AG10803 (cell line): ENCODE measurements around the gene PDZD4.

Source experiments
- DNase-seq: peaks from one replicate; pipeline ENCODE4 v3.0.0; 2010; ENCODE audit warnings: low read depth
- H3K4me3 ChIP-seq: 2 replicates; pipeline ENCODE4 v1.5.1; 2011; ENCODE audit warnings: mild to moderate bottlenecking, low read length, control low read depth
- TF ChIP-seq, protein P1 (sequence below): conservative IDR thresholded peaks from 2 replicates; pipeline ENCODE4 v1.5.1; 2011; ENCODE audit warnings: mild to moderate bottlenecking, low read length, control low read depth, inconsistent platforms

PDZD4 gene

DNA sequence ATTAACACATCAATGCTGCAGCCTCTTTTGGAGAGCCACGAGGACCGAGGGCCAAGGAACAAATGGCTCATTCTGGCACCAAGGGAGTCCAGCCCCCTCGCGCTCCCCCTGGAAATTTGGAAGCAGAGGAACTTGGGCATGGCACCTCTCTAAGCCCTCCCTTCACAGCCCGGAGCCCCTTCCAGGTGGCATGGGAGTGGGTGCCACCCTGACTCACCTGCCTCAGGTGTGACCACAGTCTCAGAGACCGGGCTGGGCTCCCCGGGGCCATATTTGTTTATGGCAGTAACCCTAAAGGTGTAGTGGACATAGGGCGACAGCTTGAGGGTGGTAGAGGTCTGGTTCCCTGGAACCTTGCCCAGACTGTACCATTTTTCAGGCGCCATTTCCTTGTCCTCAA lies 36.8 kb upstream of the PDZD4 start:
- TF ChIP-seq, protein P1, sequence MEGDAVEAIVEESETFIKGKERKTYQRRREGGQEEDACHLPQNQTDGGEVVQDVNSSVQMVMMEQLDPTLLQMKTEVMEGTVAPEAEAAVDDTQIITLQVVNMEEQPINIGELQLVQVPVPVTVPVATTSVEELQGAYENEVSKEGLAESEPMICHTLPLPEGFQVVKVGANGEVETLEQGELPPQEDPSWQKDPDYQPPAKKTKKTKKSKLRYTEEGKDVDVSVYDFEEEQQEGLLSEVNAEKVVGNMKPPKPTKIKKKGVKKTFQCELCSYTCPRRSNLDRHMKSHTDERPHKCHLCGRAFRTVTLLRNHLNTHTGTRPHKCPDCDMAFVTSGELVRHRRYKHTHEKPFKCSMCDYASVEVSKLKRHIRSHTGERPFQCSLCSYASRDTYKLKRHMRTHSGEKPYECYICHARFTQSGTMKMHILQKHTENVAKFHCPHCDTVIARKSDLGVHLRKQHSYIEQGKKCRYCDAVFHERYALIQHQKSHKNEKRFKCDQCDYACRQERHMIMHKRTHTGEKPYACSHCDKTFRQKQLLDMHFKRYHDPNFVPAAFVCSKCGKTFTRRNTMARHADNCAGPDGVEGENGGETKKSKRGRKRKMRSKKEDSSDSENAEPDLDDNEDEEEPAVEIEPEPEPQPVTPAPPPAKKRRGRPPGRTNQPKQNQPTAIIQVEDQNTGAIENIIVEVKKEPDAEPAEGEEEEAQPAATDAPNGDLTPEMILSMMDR = no peak

DNA sequence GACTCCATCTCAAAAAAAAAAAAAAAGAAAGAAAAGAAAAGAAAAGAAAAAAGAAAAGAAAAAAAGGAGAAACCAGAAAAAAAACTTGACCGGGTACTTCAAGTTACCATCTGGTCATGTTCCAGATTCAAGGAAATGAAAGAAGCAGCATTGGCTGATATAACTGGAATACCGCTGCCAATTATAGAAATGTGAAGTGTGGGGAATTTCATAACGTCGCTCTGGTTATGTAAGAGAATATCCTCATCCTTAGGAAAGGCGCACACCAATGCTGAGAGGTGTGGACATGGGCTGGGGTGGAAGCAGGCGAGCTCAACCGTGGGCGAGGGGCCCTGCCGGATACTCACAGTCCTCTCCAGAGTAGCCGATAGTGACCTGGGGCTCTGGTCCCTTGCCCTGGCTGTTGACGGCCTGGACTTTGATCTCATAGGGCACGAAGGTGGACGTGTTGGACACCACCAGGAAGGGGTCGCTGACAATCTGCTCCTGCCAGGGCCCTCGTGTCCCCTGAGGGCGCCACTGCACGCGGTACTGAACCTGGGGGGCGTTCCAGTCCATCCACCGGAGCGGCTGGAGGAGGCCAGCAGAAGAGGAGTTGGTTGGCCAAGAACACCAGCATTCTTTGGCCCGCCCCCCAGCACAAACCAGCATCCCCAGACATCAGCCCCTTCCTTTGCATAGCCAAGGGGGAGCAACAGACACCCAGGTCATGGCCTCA lies 36.1 kb upstream of the PDZD4 start:
- TF ChIP-seq, protein P1 = no peak
- H3K4me3 ChIP-seq = no peak overlapping the region
- DNase-seq = no peak

More for the DNA sequence above, 36.8 kb upstream of the PDZD4 start:
- DNase-seq = no peak
- H3K4me3 ChIP-seq = no peak overlapping the region

DNA sequence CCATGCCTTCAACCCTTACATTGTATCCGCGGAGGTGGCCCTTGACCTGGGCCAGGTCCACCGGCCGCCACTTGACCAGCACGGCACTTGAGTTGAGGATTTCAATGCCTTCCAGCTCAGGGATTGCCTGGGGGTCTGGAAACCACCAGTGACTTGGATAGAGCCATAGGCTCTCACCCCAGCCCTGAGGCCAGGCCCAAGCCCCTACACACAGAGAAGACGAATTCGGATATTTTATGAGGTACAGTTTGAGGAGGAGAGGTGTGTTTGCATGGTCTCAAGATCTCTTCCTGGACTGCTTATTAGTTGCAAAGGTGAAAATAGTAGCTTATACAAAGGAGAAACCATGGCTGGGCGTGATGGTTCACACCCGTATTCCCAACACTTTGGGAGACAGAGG lies 35.3 kb upstream of the PDZD4 start:
- DNase-seq = no peak
- TF ChIP-seq, protein P1 = no peak
- no peak overlapping the region for H3K4me3 ChIP-seq

DNA sequence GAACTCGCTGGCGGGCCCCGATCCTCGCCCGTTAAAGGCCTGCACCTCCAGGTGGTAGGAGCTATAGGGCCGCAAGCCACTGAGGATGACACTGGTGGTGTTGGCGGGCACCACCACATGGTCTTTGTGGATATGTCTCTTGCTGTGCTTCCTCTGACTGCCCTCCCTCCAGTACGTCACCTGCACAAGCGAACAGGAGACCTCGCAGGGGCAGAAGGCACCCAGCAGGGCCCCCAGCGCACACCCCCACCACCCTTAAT lies 34.9 kb upstream of the PDZD4 start:
- no peak overlapping the region for H3K4me3 ChIP-seq
- TF ChIP-seq, protein P1 = no peak
- no peak for DNase-seq

DNA sequence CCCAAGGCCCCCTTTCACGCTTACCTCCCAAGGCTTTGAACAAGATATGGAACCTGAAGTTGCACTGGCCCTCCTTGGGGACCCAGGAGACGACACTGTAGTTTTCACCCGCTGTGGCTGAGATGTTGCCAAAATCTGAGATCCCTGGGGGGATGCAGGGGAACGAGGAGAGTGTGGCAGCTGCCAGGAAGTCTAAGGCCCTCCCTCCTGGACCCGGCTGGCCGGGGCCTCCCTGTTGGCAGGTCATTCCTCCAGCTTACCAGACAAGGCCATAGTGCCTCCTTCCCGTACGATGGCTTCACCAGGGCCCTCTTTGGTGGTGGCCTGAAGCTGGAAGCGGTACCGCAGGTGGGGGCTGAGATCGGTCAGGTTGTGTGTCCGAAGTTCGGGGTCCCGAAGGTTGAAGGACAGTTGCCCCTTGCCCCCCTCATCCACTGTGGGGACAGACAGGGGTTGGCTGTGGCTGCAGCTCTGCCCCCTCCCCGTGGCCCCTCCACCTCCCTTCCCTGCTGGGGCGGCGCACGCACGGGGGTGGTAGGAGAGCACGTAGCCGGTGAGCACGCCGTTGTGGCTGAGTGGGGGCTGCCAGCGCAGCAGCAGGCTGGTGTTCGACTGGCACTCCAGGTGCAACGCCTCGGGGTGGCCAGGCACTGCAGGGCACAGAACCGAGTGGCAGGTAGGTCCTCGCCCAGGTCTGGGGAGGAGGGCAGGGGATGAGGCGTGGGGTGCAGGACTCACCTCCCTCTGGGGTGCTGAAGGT lies 34.4 kb upstream of the PDZD4 start:
- no peak for DNase-seq
- TF ChIP-seq, protein P1 = no peak
- H3K4me3 ChIP-seq = no peak overlapping the region

DNA sequence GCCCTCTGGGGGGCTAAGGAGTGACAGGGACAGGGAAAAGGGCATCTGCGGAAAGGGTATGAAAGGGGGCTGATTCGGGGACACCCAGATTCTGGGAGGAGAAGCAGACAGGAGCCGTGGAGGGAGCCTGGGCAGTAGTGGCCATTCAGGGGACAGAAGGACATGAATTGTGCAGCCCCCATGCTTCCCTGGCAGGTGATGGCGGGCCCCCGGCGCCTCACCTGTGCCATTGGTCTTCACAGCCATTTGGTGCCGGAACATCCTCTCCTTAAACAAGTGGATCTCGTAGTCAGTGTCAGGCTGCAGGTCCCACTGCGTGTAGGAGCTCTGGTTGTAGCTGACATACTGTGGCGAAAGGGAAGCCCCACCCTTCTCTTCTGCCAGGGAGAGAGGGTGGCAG lies 33.8 kb upstream of the PDZD4 start:
- H3K4me3 ChIP-seq = no peak overlapping the region
- no peak for DNase-seq
- TF ChIP-seq, protein P1 = no peak

DNA sequence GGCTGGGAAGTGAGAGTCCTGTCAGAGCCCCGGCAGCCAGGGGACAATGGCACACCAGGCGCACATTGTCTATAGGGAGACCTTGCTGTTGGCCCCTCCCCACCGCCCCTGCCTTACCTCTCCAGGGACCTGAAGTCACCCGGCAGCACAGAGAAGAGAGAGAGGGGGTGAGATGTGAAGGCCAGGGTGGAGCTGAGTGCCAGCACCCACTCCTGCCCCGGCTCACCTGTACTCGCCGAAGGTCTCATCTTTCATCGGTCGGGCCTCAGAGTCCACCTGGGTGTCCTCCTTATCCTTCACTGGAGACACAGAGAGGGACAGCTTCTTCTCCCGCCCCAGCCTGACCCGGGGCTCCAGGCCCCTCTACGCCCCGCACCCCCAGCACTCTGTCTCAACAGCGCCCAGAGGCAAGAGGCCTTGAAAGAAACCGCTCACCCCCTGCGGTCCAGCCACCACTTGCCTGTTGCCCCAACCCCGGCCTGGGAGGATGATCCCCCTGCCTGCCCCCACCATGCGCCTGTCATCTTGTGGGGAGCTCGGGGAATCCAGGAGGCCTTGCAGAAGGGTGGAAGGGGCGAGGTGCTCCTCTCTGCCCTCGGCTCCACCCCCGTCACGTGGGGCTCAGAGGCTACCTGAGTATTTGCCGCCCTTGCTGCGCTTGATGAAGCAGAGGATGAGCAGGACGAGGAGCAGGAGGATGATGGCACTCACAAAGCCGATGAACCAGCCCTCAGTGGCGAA lies 33.1 kb upstream of the PDZD4 start:
- no peak overlapping the region for H3K4me3 ChIP-seq
- no peak for DNase-seq
- TF ChIP-seq, protein P1 = no peak
